ENCODE measurements around the gene GAS7. TPM values are rescaled to one million over a fixed set of nuclear protein-coding genes. Genes with fewer than 3 reads are reported as not detected.

GAS7 gene
- total and polyA plus RNA-seq, 9 donors = 7.1 to 48.0 (median 24.2) TPM

- Histone ChIP-seq H3K4me1 (ENCODE audit: insufficient read depth) (no peaks in the 10 kb centered on the region), H3K27ac (no peak overlapping the region), H3K36me3 (no peaks in the 10 kb centered on the region), H3K4me3 (no peak overlapping the region), H3K27me3 (no peaks in the 10 kb centered on the region), H3K9me3 (no peaks in the 10 kb centered on the region)
- DNase-seq = no peak
- intact Hi-C loops (cut with DNase I) = no loop called here
- 92 to 94% (median 93%) methylated on average over 9 of the region's 9 CpGs for WGBS, 3 donors
- TF ChIP-seq EP300 (IDR thresholded peaks at IDR 0.05) (no peak), POLR2A (IDR thresholded peaks at IDR 0.05) (no peak)
- TF ChIP-seq, protein P1, sequence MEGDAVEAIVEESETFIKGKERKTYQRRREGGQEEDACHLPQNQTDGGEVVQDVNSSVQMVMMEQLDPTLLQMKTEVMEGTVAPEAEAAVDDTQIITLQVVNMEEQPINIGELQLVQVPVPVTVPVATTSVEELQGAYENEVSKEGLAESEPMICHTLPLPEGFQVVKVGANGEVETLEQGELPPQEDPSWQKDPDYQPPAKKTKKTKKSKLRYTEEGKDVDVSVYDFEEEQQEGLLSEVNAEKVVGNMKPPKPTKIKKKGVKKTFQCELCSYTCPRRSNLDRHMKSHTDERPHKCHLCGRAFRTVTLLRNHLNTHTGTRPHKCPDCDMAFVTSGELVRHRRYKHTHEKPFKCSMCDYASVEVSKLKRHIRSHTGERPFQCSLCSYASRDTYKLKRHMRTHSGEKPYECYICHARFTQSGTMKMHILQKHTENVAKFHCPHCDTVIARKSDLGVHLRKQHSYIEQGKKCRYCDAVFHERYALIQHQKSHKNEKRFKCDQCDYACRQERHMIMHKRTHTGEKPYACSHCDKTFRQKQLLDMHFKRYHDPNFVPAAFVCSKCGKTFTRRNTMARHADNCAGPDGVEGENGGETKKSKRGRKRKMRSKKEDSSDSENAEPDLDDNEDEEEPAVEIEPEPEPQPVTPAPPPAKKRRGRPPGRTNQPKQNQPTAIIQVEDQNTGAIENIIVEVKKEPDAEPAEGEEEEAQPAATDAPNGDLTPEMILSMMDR (IDR thresholded peaks at IDR 0.05) = no peak
These were observed 213.6 kb downstream of the GAS7 start for GRCh38 chr17:9984768-9985167.

GRCh38 chr17:9982159-9982558, 216.2 kb downstream of the GAS7 start:
- 81 to 90% (median 87%) methylated on average over 3 of the region's 3 CpGs for WGBS, 3 donors
- TF ChIP-seq, protein P1 (IDR thresholded peaks at IDR 0.05) = no peak
- TF ChIP-seq EP300 (IDR thresholded peaks at IDR 0.05) (no peak), POLR2A (IDR thresholded peaks at IDR 0.05) (no peak)
- H3K4me1 ChIP-seq (ENCODE audit: insufficient read depth) = no peaks in the 10 kb centered on the region

GRCh38 chr17:9981344-9981915, 217.0 kb downstream of the GAS7 start:
- 92 to 93% (median 93%) methylated on average over 4 of the region's 4 CpGs for WGBS, 3 donors
- no peaks in the 10 kb centered on the region for H3K4me1 ChIP-seq (ENCODE audit: insufficient read depth)
- H3K27ac ChIP-seq = no peak overlapping the region
- H3K9me3 ChIP-seq = no peaks in the 10 kb centered on the region
- DNase-seq = no peak
- intact Hi-C loops (cut with DNase I) = no loop called here
- no peaks in the 10 kb centered on the region for H3K27me3 ChIP-seq
- TF ChIP-seq EP300 (IDR thresholded peaks at IDR 0.05) (no peak), POLR2A (IDR thresholded peaks at IDR 0.05) (no peak)
- TF ChIP-seq, protein P1 (IDR thresholded peaks at IDR 0.05) = no peak
- no peak overlapping the region for H3K4me3 ChIP-seq
- no peaks in the 10 kb centered on the region for H3K36me3 ChIP-seq

More at GRCh38 chr17:9982159-9982558, 216.2 kb downstream of the GAS7 start:
- no peak for DNase-seq
- Histone ChIP-seq H3K27me3 (no peaks in the 10 kb centered on the region), H3K27ac (no peak overlapping the region), H3K4me3 (no peak overlapping the region), H3K36me3 (no peaks in the 10 kb centered on the region), H3K9me3 (no peaks in the 10 kb centered on the region)
- intact Hi-C loops (cut with DNase I) = no loop called here

- intact Hi-C loops (cut with DNase I) = no loop called here
- H3K27me3 ChIP-seq = no peaks in the 10 kb centered on the region
- TF ChIP-seq EP300 (IDR thresholded peaks at IDR 0.05) (no peak), POLR2A (IDR thresholded peaks at IDR 0.05) (no peak)
- TF ChIP-seq, protein P1 (IDR thresholded peaks at IDR 0.05) = no peak
- H3K4me1 ChIP-seq (ENCODE audit: insufficient read depth) = no peaks in the 10 kb centered on the region
- no peaks in the 10 kb centered on the region for H3K36me3 ChIP-seq
- H3K4me3 ChIP-seq = no peak overlapping the region
- no peak overlapping the region for H3K27ac ChIP-seq
- H3K9me3 ChIP-seq = no peaks in the 10 kb centered on the region
- no peak for DNase-seq
- 92 to 94% (median 93%) methylated on average over 13 of the region's 13 CpGs for WGBS, 3 donors
These were observed 218.9 kb downstream of the GAS7 start for GRCh38 chr17:9979463-9979995.
